HG03520 (cell line): ENCODE data around the gene EPHA6.

Experiments
- ATAC-seq: cut with Tn5 transposase; IDR thresholded peaks from one replicate; pipeline ENCODE4 v1.9.1; 2021; ENCODE audit warnings: mild to moderate bottlenecking, moderate library complexity; ENCODE audit not compliant: unreplicated experiment

Gene EPHA6

GRCh38 chr3:96813820-96814650 lies at the start of gene EPHA6:
Gene EPHA6 (plus strand): TSS chr3:96814594.
- peak; percentile 21 for ATAC-seq

GRCh38 chr3:96776818-96777217 lies 37.6 kb upstream of the EPHA6 start:
- no peak for ATAC-seq

GRCh38 chr3:96779810-96780209 lies 34.6 kb upstream of the EPHA6 start:
- ATAC-seq = no peak

GRCh38 chr3:96796101-96796500 lies 18.3 kb upstream of the EPHA6 start:
- ATAC-seq = no peak

DNA sequence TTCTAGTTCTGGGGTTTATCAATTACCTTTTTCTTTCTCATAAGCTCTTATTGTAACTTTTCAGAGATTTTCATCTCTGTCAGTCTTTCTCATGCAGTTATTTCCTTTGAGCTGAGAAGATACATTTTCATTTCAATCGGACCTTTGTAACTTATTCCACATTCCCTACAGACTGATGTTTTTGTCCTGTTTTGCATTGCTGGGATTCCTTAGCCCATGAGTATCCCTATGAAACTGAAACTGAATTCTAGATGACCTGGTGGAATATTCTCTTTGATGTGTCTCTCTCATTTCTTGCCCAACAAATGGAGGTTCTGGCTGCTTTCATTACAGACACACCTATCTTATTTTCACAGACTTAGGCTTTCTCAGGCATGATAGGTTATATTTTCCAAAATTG lies 10.5 kb upstream of the EPHA6 start:
- no peak for ATAC-seq

GRCh38 chr3:96806341-96806740 lies 8.1 kb upstream of the EPHA6 start:
- ATAC-seq = no peak

- ATAC-seq = peak; percentile 97
These were observed 1.1 kb upstream of the EPHA6 start for GRCh38 chr3:96813134-96813819.

GRCh38 chr3:96814651-96815567 lies 515 bp downstream of the EPHA6 start:
- no peak for ATAC-seq

GRCh38 chr3:96831175-96831574 lies 16.8 kb downstream of the EPHA6 start:
- no peak for ATAC-seq

DNA sequence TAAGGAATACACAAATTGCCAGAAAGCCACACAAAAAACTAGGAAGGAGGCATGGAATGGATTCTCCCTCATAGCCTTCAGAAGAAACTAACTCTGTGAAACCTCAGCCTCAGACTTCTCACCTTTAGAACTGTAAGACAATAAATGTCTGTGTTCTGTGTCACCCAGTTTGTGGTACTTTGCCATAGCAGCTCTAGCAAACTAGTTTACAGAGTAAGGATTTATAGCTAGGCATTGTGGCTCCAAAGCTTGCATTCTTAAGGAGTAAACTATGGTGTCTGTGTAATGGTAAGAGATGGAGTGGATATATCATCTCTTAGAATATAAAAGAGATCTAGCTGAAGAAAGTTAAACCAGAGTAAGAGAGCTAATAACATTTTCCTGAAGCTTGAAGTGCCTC lies 18.9 kb downstream of the EPHA6 start:
- no peak for ATAC-seq

- no peak for ATAC-seq
These were observed 21.9 kb downstream of the EPHA6 start for GRCh38 chr3:96836153-96836915.

DNA sequence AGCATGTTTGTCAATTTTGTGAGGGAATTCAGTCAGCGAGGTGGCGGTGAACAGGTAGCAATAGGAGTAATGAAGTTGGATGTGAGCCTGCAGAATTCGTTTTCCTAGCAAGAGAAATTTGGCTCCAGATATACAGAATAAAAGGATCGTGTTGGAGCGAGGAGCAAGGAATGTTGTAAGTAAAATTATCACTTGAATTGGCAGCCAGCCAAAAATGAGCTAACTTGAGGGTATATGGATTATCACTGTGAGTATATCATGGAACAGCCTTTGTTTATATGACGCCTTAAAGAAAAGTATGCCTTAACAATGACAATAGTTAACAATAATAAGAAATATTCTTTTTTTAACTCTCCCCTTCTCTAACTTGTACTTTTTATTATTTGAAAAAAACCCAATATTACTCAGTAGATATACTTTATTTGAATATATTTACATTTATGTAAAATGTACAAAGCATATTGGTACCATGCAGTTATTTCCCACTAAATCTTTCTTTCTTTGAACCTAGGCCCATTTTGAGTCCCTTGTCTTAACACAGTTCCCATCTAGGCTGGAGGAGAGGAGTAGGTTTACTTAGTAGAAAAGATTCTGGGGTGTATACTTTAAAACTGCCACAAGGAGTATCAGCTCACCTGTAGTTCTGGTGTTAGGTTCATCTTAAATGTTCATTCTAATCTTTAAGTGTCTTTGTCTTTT lies 29.3 kb downstream of the EPHA6 start:
- ATAC-seq = no peak

- ATAC-seq = no peak
These were observed 29.8 kb downstream of the EPHA6 start for GRCh38 chr3:96844204-96844514.

- ATAC-seq = no peak
These were observed 38.5 kb downstream of the EPHA6 start for GRCh38 chr3:96852849-96853248.

- no peak for ATAC-seq
These were observed 46.5 kb downstream of the EPHA6 start for GRCh38 chr3:96860882-96861281.

DNA sequence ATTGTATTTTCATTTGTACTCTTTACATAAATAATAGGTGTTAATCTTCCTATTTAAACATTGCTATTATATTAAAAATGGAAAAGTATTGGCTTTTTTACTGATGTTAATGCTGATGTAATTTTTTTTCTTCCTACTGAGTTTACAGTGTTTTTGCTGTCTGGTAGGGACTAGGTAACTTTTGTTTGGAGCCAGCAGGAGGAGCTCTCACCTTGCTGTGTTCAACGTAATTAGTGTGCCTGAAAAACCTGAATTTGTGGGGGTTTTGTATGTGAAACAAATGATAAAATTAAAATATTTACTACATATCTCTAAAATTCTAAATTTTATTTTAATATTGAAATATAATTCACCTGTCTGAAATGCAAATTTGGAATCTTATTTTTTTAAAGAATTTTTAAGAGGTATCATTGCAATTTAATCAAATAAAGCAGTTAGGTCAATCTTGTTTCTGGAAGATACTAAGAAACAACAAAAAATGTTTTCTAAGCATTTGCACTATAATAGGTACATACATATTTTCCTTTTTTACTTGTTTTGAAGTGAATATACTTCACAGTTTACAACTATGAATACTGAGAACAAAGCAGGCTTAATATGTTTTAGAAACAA lies 48.8 kb downstream of the EPHA6 start:
- no peak for ATAC-seq

DNA sequence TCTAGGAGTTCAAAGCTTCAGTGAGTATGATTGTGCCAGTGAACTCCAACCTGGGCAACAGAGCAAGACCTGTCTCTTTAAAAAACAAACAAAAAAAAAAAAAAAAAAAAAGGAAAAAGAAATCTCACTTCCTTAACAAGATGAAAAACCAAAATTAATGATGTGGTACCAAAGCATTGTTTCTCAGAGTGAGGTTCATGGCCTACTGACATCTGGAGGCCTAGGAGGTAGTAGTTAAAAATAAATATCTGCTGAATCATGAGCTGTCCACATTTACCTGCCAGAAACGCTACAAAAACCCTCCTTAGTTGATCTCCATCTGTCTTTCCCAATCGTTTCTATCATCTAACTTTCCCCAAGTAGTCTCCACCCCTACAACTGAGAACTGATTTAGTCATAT lies 51.2 kb downstream of the EPHA6 start:
- ATAC-seq = no peak

DNA sequence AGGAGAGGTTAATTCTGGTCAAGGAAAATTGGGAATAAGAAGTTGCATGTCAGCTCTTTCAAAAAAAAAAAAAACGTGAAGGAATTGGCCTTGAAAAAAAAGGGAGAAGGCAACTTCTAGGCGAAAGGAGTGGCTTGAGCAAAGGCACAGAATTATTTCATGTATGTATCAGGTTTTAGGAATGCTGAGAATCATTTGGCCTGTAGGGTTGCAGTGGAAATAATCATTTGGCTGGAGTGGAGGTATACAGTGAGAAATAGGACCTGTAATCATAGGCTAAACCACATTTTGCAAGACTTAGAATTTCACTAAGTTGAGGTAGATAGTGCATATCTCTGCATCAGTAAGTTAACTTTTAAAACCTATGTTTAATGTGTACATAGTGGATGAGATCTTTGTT lies 54.9 kb downstream of the EPHA6 start:
- ATAC-seq = no peak

DNA sequence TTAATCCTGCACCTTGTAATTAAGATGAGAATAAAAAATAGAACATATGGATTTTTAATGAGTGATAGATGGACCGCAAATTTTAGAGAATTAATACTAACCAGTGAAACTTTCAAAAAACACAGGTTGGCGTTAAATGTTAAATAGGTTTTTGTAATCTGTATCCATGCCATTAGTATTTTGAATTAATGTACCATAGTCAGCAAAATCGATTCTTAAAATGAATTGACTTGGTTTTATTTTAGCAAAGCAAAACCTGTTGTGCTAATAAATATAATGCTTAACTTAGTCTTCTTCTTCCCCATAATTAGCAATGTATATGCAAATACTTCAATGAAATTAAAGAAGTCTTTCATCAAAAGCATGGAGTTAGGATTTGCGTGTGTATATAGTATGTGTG lies 63.1 kb downstream of the EPHA6 start:
- no peak for ATAC-seq

- no peak for ATAC-seq
These were observed 85.6 kb downstream of the EPHA6 start for GRCh38 chr3:96900031-96900430.
